Mesenteric fat pad (tissue), 1 donor: Measurements from ENCODE around the gene LAGE3. TPM values are rescaled to one million over a fixed set of nuclear protein-coding genes. Genes with fewer than 3 reads are reported as not detected.
A peak's percentile ranks its signal among the peaks of the same experiment; 100 is the strongest.

Source experiments
- DNase-seq: peaks from one replicate; pipeline ENCODE4 v3.0.0-alpha.2; 2020; ENCODE audit warnings: low spot score
- microRNA-seq: library from miRNA; unstranded; fragments of <30 nt; microRNA quantifications from one replicate; pipeline ENCODE4 v1.2.0, GENCODE V29; 2020; ENCODE audit warnings: borderline number of aligned reads
- total RNA-seq: library from RNA; stranded (reverse); fragmentation: NEBNext Ultra II Directional; extraction: Animal tissue kit (Norgen Biotek cat#: 25700); gene quantifications from one replicate; pipeline ENCODE4 v1.2.1, GENCODE V29; 2021
- donor health status: DM: yes; HTN: yes; CAD: no.

The LAGE3 gene
- total RNA-seq, 1 donor from 2014 or later = 13.6 TPM

DNA sequence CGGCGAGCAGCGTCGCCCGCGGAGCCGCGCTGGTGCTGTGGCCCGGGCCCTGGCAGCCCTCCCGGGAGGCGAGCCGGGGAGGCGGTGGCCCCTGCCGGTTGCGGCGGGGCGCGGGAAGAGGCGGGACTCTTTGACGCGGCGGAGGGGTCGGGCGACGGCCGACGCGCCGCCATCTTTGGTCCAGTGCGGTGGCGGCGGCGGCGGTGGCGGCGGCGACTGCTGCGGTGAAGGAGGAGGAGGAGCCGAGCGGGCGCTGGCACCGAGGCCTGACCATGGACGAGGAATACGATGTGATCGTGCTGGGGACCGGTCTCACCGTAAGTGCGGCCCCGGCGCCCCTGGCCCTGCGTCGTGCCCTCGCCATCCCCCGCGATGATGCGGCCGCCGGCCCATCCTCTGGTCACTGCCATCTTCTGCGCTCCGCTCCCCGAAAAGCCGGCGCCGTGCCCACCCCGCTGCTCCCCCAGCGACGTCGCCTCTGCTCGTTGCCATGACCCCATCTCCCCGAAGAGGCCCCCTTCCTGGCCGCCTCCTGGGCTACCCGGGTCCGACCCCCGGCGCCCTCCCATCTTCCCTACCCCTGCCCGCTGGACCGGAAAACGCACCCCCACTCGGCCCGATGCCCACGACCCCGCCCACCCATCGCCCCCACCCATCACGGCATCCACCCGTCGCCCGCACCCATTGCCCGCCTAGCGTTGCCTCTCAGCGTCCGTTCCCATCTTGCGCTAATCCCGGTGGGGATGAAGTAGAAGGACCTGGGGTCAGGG lies 41.9 kb downstream of the LAGE3 start, which contains the start of gene GDI1:
TSS of gene GDI1 (plus strand) at position 172 of the 770 bp plus-strand sequence. CDS start at position 273, 101 bp downstream.
- no peak for DNase-seq

GRCh38 chrX:154436374-154436982 lies 42.6 kb downstream of the LAGE3 start:
- DNase-seq = no peak

DNA sequence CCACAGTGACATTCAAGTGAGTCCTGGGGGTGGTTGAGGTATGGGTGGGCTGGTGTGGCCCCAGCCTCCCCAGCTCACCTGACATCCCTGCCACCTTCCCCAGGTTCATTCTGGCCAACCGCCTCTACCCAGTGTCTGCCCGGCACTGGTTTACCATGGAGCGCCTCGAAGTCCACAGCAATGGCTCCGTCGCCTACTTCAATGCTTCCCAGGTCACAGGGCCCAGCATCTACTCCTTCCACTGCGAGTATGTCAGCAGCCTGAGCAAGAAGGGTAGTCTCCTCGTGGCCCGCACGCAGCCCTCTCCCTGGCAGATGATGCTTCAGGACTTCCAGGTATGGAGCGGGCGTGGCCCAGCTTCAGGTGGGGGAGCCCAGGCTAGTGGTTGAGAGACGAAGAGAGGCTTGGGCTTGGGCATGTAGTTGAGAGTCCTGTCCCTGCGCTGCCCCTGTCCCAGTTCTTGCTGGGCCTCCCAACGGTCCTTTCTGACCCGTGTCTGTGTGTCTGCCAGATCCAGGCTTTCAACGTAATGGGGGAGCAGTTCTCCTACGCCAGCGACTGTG lies 43.8 kb downstream of the LAGE3 start:
- no peak for DNase-seq

DNA sequence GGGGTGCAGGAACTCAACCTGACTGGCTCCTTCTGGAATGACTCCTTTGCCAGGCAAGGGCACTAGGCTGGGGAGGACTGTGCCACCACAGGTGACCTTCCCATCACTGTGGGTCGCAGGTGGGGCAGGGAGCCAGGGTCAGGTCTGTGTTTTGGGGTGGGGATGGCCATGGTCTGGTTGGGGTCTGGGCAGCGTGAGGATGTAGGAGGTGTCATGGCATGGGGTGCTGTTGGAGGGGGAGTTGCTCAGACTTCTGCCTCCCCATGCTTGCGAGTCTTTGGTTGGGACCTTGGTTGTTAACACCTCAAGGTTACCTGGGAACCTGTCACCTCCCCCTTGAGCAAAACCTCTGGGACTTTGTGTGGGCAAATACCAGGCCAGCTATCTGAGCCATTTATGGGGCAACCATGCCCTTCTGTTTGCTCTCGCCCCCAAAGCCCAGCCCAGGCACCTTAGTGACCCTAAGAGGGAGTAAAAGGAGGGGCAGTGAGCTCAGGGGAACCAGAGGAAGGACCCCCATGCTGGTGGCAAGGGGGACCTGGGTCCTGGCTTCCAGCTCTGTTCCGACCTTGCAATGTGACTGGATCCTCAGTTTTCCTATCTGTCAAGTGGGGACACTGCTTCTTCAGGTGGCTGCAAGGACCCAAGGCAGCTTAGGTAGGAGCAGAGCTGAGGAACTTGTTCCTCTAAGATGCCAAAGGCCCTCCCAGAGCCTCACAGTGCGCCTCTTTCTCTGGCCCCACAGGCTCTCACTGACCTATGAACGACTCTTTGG lies 44.5 kb downstream of the LAGE3 start:
- no peak for DNase-seq

DNA sequence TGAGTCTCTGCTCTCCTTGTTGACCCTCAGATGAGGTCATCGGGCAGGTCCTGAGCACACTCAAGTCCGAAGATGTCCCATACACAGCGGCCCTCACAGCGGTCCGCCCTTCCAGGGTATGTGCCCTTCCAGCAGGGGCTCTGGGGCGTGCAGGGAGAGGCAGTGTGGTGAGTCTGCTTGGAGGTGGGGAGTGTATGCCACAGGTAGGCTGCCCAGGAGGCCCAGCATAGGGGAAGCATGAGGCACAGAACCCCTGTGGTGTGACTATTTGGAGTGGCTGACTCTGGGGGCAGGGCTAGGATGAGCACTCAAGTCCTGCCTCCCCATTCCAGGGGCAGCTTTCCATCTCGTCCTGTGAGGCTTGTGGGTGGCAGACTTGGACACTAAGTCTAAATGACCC lies 45.5 kb downstream of the LAGE3 start:
- DNase-seq = no peak

DNA sequence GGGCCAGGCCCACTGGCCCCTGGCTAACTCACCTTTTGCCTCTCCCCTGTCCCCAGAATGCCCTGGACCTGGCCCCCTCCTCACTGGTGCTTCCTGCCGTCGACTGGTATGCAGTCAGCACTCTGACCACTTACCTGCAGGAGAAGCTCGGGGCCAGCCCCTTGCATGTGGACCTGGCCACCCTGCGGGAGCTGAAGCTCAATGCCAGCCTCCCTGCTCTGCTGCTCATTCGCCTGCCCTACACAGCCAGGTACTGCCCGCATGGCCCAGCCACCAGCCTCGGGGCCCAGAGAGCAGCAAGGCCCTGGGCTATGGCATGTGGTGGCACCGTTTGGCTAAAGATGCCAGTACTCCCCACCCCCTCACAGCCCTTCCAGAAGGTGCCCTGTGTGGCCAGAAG lies 46.9 kb downstream of the LAGE3 start:
- no peak for DNase-seq

- no peak for DNase-seq
Measured at GRCh38 chrX:154431341-154431740, 47.7 kb downstream of the LAGE3 start.

- no peak for DNase-seq
Measured at GRCh38 chrX:154430916-154431315, 48.2 kb downstream of the LAGE3 start.

DNA sequence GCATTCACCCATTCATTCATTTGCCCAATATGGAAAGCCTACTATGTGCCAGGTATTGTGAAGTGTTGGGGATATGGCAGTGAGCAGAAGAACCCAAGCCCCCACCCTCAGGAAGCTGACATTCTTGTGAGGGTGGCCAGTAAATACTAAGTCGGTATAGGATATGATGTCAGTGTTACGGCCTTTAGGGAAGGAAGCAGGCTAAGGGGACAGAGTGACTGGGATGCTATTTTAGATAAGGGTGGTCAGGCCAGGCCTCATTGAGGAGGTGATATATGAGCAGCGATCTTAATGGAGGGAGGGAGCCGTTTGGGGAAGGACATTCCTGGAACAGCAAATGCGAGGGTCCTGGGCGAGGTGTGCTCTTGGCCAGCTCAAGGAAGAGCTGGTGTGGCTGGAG lies 48.6 kb downstream of the LAGE3 start:
- no peak for DNase-seq

- DNase-seq = no peak
Measured at GRCh38 chrX:154429711-154430110, 49.4 kb downstream of the LAGE3 start.

DNA sequence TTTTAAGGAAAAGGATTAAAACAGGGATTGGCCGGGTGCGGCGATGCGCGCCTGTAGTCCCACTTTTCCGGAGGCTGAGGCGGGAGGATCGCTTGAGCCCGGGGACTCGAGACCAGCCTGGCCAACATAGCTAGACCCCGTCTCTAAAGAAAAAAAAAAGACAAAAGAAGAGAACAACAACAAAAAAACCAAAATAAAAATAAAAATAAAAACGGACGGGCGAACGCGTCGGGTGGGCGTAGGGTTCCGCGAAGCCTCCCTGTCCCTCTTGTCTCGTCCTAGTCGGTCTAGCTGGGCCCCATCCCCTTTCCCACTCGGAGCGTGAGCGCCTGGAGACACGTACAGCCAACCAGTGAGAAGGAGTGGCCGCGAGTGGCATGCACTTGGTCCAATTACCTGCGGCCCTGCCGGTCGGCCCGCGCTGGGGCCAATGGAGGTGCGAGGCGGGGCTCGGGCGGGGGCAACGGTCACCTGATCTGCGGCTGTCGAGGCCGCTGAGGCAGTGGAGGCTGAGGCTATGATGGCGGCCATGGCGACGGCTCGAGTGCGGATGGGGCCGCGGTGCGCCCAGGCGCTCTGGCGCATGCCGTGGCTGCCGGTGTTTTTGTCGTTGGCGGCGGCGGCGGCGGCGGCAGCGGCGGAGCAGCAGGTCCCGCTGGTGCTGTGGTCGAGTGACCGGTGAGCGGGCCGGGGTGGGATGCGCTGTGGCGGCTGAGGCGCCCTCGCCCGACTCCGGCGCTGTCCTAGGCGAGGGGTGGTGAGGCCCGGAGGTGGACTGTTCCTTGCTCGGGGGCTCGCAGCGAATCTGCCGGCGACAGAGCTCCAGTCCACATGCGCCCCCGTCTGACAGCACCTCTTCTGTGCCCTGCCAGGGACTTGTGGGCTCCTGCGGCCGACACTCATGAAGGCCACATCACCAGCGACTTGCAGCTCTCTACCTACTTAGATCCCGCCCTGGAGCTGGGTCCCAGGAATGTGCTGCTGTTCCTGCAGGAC lies 50.6 kb downstream of the LAGE3 start, which contains the start of gene ATP6AP1:
TSS of gene ATP6AP1 (plus strand) at position 502 of the 996 bp plus-strand sequence. CDS start at position 518, 16 bp downstream.
- peak; percentile 96 for DNase-seq

Small RNA genes lying within 50 kb of the gene (microRNA-seq; reads per million reads assigned to microRNA genes)
- gene MIR6858 = not detected

Other genes starting within 250 kb of the LAGE3 start
- gene OPN1MW3, start 221.7 kb downstream of the LAGE3 start, total RNA-seq = not detected
- not detected for gene TEX28, start 184.2 kb downstream of the LAGE3 start, total RNA-seq
- gene TKTL1, start 183.5 kb downstream of the LAGE3 start, total RNA-seq = 0.80 TPM
- 1,133 TPM for gene FLNA, start 104.6 kb downstream of the LAGE3 start, total RNA-seq
- gene EMD, start 100.0 kb downstream of the LAGE3 start, total RNA-seq = 57.4 TPM
- gene RPL10, start 80.9 kb downstream of the LAGE3 start, total RNA-seq = 2,424 TPM
- gene DNASE1L1, start 70.0 kb downstream of the LAGE3 start, total RNA-seq = 18.9 TPM
- 32.4 TPM for gene TAFAZZIN, start 67.7 kb downstream of the LAGE3 start, total RNA-seq
- 72.5 TPM for gene ATP6AP1, start 50.6 kb downstream of the LAGE3 start, total RNA-seq
- 82.6 TPM for gene GDI1, start 42.1 kb downstream of the LAGE3 start, total RNA-seq
- gene FAM50A, start 35.1 kb downstream of the LAGE3 start, total RNA-seq = 88.3 TPM
- gene PLXNA3, start 21.0 kb downstream of the LAGE3 start, total RNA-seq = 57.2 TPM
- gene UBL4A, start 7.3 kb upstream of the LAGE3 start, total RNA-seq = 29.1 TPM
- gene SLC10A3, start 11.3 kb upstream of the LAGE3 start, total RNA-seq = 30.4 TPM
- 36.5 TPM for gene FAM3A, start 37.0 kb upstream of the LAGE3 start, total RNA-seq
- gene G6PD, start 67.6 kb upstream of the LAGE3 start, total RNA-seq = 110 TPM
- gene IKBKG, start 68.3 kb upstream of the LAGE3 start, total RNA-seq = 29.8 TPM
- not detected for gene CTAG1A, start 105.9 kb upstream of the LAGE3 start, total RNA-seq
- gene CTAG1B, start 140.0 kb upstream of the LAGE3 start, total RNA-seq = not detected
- not detected for gene CTAG2, start 174.3 kb upstream of the LAGE3 start, total RNA-seq